Retina (tissue), 1 donor: ENCODE measurements around the gene FKBP6.
"Not testable (repeated sequence)": the region's sequence is repeated elsewhere in the genome, so short reads cannot be mapped to it uniquely, and the experiment has no call there.

Source experiments
- DNase-seq: peaks from one replicate; pipeline ENCODE4 v3.0.0-alpha.2; 2016

FKBP6 gene

GRCh38 chr7:73395538-73396503, 67.9 kb downstream of the FKBP6 start:
- no peak for DNase-seq

GRCh38 chr7:73397521-73398281, 69.7 kb downstream of the FKBP6 start:
- DNase-seq, result peak; percentile 68

DNA sequence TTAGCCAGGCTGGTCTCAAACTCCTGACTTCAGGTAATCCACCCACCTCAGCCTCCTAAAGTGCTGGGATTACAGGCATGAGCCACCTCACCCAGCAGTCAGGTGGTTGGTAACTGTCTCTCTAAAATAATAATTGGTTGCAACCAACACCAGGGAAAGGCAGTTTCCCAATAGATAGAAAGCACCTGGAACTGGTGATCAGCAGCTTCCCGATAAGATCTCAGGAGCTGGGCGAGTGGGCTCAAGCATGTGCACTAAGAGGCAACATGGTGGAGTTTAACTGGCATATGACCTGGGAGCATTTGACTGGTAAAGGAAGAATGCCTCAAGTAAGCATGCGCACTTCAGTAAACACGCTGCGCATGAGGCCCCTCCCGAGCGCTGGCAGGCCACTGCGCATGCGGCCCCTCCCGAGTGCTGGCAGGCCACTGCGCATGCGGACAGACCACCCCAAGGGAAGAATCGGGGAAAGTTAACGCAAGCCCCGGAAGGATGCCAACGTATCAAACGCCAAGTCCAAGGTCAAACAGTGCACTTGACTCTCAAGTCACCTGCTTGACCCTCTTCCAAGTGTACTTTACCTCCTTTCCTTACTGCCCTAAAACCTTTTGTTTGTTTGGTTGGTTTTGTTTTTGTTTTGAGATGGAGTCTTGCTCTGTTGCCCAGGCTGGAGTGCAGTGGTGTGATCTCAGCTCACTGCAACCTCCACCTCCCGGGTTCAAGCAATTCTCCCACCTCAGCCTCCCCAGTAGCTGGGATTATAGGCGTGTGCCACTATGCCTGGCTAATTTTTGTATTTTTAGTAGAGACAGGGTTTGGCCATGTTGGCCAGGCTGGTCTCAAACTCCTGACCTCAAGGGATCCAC, 71.5 kb downstream of the FKBP6 start:
- peak; percentile 87 for DNase-seq

GRCh38 chr7:73404860-73405259, 76.9 kb downstream of the FKBP6 start:
- not testable (repeated sequence) for DNase-seq
